ENCODE data around the gene ANKRD29. TPM values are rescaled to one million over a fixed set of nuclear protein-coding genes. Genes with fewer than 3 reads are reported as not detected.
"Not testable (repeated sequence)": the region's sequence is repeated elsewhere in the genome, so short reads cannot be mapped to it uniquely, and the experiment has no call there.

The ANKRD29 gene
- total RNA-seq, 1 donor from 2014 or later = 3.1 TPM

DNA sequence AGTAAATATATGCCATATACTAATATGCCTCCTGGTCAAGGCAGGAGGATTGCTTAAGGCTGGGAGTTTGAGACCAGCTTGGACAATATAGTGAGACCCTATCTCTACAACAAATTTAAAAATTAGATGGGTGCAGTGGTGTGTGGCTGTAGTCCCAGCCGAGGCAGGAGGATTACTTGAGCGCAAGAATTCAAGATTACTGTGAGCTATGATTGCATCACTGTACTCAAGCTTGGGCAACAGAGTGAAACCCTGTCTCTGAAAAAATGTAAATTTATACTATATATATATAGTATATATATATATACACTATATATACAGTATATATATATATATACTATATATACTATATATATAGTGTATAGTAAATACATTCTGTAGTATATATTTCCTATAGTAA lies 46.5 kb downstream of the ANKRD29 start:
- no peak for DNase-seq (ENCODE audit: low spot score)

DNA sequence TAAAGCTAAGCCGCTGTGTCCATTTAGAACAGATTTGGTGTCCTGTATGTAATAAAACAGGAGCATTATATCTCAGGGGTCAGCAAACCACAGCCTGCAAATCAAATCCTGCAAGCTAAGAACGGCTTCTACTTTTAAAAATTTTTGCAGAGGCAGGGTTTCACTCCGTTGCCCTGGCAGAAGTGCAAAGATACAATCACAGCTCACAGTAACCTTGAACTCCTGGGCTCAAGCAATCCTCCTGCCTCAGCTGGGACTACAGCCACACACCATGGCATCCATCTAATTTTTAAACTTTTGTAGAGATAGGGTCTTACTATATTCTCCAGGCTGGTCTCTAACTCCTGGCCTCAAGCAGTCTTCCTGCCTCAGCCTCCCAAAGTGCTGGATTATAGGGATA lies 47.8 kb downstream of the ANKRD29 start:
- no peak for DNase-seq (ENCODE audit: low spot score)

- DNase-seq (ENCODE audit: low spot score) = no peak
Observed at GRCh38 chr18:23614413-23614812, 48.3 kb downstream of the ANKRD29 start.

- not testable (repeated sequence) for DNase-seq (ENCODE audit: low spot score)
Observed at GRCh38 chr18:23613091-23613475, 49.6 kb downstream of the ANKRD29 start.

GRCh38 chr18:23612434-23613090 lies 50.1 kb downstream of the ANKRD29 start:
- DNase-seq (ENCODE audit: low spot score) = no peak

DNA sequence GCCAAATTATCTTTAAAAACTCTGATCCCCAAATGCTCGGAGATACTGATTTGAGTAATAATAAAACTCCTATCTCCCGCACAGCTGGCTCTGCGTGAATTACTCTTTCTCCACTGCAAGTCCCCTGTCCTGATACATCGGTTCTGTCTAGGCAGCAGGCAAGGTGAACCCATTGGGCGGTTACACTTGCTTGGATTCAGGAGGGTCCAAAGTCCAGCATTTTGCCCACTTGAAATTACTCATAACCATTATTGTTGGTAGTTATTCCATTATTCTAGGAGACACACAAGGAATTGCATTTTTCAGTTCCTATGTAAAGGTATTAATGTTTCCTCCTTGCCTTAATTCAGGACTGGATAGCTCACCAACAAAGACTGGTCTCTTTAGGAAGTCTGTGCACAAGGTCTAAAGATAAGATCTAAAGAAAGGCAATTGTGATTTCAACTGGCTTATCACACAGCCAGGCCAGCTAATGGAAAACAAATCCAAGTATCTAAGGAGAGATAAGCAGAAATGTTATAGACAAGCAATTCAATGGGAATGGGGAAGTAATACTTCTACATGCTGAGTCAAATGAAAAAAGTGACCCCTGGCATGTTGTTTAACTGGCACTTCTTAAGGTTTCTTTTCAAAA lies 53.2 kb downstream of the ANKRD29 start:
- peak; percentile 26 for DNase-seq (ENCODE audit: low spot score)

- DNase-seq (ENCODE audit: low spot score) = no peak
Observed at GRCh38 chr18:23608211-23608610, 54.5 kb downstream of the ANKRD29 start.

DNA sequence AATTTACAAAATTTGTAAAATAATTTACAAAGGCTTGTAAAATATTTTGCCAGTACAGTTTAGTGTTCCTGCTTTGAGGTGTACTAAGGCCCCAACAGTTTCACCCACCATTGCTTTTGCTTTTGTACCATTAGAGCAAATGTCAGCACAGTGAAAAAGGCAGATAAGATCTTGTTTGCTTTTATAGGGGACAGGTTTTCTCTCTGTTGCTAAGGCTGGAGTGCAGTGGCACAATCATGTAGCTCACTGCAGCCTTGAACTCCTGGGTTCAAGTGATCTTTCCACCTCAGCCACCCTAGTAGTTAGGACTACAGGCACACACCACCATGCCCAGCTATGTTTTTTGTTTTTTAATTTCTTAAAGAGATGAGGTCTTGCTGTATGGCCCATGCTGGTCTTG lies 56.8 kb downstream of the ANKRD29 start:
- no peak for DNase-seq (ENCODE audit: low spot score)

DNA sequence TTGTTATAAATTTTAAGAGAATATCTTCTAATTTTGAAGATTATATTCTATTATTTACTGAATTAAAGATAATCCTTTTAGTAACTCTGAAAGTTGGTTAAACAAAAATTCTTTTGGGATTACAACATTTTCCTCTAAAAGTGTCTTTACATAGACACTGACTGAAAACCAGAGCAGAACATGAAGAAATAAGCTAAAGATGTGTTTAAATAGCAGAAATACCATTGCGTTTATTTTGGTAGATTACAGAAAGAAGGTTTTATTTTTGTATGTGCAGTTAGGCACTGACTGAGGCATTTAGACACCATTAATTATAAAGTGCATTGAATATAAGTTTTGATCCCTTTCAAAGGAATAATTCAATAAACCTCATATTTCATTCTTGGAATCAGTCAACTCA lies 62.9 kb downstream of the ANKRD29 start:
- DNase-seq (ENCODE audit: low spot score) = no peak

DNA sequence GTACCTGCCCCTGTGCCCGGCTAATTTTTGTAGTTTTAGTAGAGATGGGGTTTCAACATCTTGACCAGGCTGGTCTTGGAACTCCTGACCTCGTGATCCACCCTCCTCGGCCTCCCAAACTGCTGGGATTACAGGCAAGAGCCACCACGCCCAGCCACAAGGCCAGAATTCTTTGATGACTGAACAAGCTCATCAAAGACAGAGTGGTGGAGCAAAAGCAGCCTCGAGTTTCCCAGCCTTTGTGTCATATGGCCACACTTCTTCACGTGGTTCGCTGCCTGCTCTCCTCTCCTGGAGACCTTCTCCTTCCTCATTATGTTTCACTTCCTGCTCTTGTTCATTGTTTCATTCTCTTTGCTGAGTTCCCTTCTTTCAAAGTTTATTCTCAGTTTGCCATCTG lies 66.5 kb downstream of the ANKRD29 start:
- no peak for DNase-seq (ENCODE audit: low spot score)

- DNase-seq (ENCODE audit: low spot score) = no peak
Observed at GRCh38 chr18:23595591-23595990, 67.1 kb downstream of the ANKRD29 start.

GRCh38 chr18:23593720-23594119 lies 69.0 kb downstream of the ANKRD29 start:
- DNase-seq (ENCODE audit: low spot score) = no peak

DNA sequence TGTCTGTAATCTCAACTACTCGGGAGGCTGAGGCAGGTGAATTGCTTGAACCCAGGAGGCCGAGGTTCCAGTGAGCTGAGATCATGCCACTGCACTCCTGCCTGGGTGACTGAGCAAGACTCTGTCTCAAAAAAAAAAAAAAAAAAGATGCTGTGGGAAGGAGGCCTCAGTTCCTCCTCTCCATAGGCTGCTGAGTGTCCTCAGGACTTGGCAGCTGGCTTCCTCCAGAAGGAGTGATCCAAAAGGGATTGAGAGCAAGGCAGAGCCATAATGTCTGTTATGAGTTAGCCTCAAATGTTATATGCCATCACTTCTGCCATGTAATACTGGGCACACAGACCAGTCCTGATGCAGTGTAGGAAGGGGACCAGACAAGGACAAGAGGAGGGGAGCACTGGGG lies 69.8 kb downstream of the ANKRD29 start:
- no peak for DNase-seq (ENCODE audit: low spot score)

DNA sequence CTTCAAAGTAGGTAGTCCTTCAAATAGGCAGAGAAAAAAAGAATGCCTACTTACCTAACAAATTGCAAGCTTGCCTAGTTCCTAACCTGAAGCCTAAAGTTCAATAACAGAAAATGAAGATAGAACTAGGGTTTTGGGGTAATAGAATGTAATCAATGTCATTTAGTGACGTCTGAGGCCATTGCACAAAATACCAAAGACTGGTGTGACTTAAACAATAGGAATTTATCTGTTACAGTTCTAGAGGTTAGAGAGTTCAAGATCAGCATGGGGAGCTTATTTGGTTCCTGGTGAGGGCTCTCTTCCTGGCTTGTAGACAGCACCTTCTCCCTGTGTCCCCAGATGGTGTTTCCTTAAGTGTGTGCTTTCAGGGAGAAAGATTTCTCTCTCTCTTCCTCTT lies 71.7 kb downstream of the ANKRD29 start:
- no peak for DNase-seq (ENCODE audit: low spot score)

DNA sequence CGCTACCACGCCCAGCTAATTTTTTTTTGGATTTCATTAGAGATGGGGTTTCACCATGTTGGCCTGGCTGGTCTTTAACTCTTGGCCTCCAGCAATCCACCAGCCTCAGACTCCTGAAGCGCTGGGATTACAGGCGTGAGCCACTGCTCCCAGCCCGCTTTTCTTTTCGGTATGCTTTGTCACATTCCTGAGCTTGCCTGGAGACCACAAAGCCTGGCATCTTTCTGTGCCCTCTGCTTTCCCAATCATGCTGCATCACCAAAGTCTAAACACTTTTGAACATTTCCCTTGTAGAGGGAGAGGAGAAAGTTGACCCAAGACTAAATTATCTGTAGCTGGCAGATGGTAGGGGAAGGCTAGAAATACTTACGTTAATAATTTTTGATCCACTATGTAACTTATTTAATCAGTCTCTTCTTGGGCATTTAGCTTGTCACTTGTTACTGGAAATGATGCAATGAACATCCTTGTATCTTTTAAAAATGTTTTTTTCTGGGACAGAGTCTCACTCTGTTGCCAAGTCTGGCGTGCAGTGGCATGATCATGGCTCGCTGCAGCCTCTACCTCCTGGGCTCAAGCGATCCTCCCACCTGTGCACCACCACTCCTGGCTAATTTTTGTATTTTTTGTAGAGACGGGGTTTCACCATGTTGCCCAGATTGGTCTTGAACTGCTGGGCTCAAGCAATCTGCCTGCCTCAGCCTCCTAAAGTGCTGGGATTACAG lies 73.7 kb downstream of the ANKRD29 start:
- no peak for DNase-seq (ENCODE audit: low spot score)

- no peak for DNase-seq (ENCODE audit: low spot score)
Observed at GRCh38 chr18:23587220-23587642, 75.5 kb downstream of the ANKRD29 start.

GRCh38 chr18:23586249-23587196 lies 76.2 kb downstream of the ANKRD29 start, which contains the start of gene NPC1:
Gene NPC1 (minus strand): TSS chr18:23586506. CDS start chr18:23586343, 163 bp downstream.
- peak; percentile 94 for DNase-seq (ENCODE audit: low spot score)

DNA sequence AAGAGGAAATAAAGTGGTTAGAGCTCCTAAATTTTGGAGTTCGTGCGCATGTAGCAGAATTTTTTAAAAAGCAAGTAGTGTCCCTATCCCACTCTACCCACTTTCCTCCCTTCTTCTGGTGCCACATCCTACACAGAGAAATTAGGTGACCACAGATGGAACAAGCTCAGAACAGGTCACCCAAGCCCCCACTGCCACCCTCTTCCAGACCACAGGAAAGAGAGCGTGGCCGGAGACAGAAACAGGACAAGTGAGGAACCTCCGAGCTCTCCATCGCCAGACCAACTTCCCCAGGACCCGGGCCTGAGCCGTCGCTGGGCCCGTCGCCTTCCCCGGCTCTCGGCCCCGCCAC lies 76.8 kb downstream of the ANKRD29 start:
- no peak for DNase-seq (ENCODE audit: low spot score)

- no peak for DNase-seq (ENCODE audit: low spot score)
Observed at GRCh38 chr18:23585007-23585871, 77.5 kb downstream of the ANKRD29 start.

- DNase-seq (ENCODE audit: low spot score) = no peak
Observed at GRCh38 chr18:23584019-23584983, 78.4 kb downstream of the ANKRD29 start.
